Thyroid gland (tissue), 4 donors: Measurements from ENCODE around the gene CLEC6A. TPM values are rescaled to one million over a fixed set of nuclear protein-coding genes. Genes with fewer than 3 reads are reported as not detected.

ENCODE experiments used
- DNase-seq, 2 donors: peaks; one replicate each; pipeline ENCODE4 v3.0.0-alpha.2; 2019
- H3K27ac ChIP-seq, 3 donors: fragments of 200-600 bp; sonication (generic); 1 replicate in 2 of 3; 2 replicates in 1 of 3; pipeline ENCODE4 v1.5.1; 2016 to 2019; ENCODE audit warnings: mild to moderate bottlenecking in 1 of 3, moderate library complexity in 1 of 3
- H3K27me3 ChIP-seq: fragments of 200-600 bp; sonication (generic); one replicate; pipeline ENCODE4 v1.5.1; 2019
- H3K36me3 ChIP-seq, 2 donors: fragments of 200-600 bp; sonication (generic); one replicate each; pipeline ENCODE4 v1.5.1; 2016 to 2019
- H3K4me1 ChIP-seq, 2 donors: fragments of 200-600 bp; sonication (generic); one replicate each; pipeline ENCODE4 v1.5.1; 2017 to 2019
- H3K4me3 ChIP-seq, 3 donors: fragments of 200-600 bp; sonication (generic); replicated peaks in 1 of 3; 1 replicate in 2 of 3; 2 replicates in 1 of 3; pipeline ENCODE4 v1.5.1; 2016; ENCODE audit warnings: mild to moderate bottlenecking in 1 of 3
- H3K9me3 ChIP-seq: fragments of 200-600 bp; sonication (generic); one replicate; pipeline ENCODE4 v1.5.1; 2017
- POLR2A ChIP-seq, 2 donors: fragments of 450-650 bp; IDR thresholded peaks; one replicate each; pipeline ENCODE4 v1.6.1; 2017; ENCODE audit warnings: antibody characterized with exemption in 2 of 2, mild to moderate bottlenecking in 2 of 2, moderate library complexity in 1 of 2
- WGBS, 2 donors: methylation state at CpG; one replicate each; pipeline ENCODE4 v1.1.5; 2017; 5-methylcytosine and 5-hydroxymethylcytosine counted together
- intact Hi-C: fragments of 100-400 bp; cut with DNase I; formaldehyde crosslinking; loops from one replicate; pipeline ENCODE4 v1.15.1; 2023
- total RNA-seq, 4 donors: library from RNA; depleted of rRNA; stranded (reverse); fragments of >200 nt; gene quantifications; one replicate each; pipeline ENCODE4 v1.2.3, GENCODE V29; 2016
- TF ChIP-seq, protein P1 (sequence below), 6 experiments: fragments of 200-600 bp in 3 of 6; fragments of 450-650 bp in 3 of 6; sonication (generic) in 3 of 6; IDR thresholded peaks; one replicate each; pipeline ENCODE4 v1.5.1; 2016 to 2019; ENCODE audit warnings: antibody characterized with exemption in 6 of 6, mild to moderate bottlenecking in 2 of 6, inconsistent platforms in 1 of 6, moderate library complexity in 1 of 6

The CLEC6A gene
- total RNA-seq, 4 donors from 2014 or later, result 0.79 TPM; not detected in 3

DNA sequence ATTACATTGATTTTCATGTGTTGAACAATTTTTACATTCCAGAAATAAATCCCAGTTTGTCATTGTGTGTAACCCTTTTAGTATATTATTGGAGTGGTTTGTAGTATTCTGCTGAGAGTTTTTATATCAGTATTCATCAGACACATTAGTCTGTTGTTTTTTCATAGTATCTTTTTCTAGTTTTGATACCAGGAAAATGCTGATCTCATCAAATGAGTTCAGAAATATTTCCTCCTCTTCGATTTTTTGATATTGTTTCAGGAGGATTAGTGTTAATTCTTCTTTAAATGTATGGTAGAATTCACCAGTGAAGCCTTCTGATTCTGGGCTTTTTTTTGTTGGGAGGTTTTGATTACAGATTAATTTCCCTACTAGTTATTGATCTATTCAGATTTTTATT lies 15.3 kb downstream of the CLEC6A start:
- no peaks in the 10 kb centered on the region for H3K4me1 ChIP-seq
- H3K4me3 ChIP-seq, result no peak overlapping the region
- intact Hi-C loops, result no loop called here
- no peaks in the 10 kb centered on the region for H3K36me3 ChIP-seq
- WGBS, 2 donors, result 76 to 87% methylated on average over 1 of the region's 1 CpG
- TF ChIP-seq POLR2A (IDR thresholded peaks at IDR 0.05), result no peak
- TF ChIP-seq, protein P1, sequence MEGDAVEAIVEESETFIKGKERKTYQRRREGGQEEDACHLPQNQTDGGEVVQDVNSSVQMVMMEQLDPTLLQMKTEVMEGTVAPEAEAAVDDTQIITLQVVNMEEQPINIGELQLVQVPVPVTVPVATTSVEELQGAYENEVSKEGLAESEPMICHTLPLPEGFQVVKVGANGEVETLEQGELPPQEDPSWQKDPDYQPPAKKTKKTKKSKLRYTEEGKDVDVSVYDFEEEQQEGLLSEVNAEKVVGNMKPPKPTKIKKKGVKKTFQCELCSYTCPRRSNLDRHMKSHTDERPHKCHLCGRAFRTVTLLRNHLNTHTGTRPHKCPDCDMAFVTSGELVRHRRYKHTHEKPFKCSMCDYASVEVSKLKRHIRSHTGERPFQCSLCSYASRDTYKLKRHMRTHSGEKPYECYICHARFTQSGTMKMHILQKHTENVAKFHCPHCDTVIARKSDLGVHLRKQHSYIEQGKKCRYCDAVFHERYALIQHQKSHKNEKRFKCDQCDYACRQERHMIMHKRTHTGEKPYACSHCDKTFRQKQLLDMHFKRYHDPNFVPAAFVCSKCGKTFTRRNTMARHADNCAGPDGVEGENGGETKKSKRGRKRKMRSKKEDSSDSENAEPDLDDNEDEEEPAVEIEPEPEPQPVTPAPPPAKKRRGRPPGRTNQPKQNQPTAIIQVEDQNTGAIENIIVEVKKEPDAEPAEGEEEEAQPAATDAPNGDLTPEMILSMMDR (IDR thresholded peaks at IDR 0.05), result no peak
- no peaks in the 10 kb centered on the region for H3K9me3 ChIP-seq
- no peak overlapping the region for H3K27ac ChIP-seq
- no peaks in the 10 kb centered on the region for H3K27me3 ChIP-seq
- no peak for DNase-seq

DNA sequence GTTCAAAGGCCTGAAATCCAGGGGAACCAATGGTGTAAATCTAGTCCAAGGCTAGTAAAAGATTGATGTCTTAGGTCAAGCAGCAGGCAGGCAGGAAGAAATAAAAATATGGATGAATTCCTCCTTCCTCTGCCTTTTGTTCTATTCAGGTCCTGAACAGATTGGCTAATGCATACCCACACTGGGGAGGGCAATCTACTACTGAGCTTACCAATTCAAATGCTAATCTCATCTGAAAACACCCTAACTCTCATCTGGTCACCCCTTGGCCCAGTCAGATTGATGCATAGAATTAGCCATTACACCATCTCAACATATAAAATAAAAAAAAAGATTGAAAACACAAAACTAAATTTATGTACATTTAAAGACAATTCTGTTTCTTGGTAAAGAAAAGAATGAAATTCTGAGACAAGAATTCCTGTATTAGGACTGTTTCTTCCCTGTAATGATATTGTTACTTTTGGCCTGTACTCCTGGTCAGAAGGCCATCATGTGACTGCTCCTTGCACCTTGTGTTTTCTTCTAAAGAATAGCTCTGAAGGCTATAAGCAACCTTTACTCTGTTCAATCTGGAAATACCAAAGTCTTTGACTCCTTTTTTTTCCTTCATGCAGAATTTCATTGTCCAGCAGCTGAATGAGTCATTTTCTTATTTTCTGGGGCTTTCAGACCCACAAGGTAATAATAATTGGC lies 19.9 kb downstream of the CLEC6A start:
- intact Hi-C loops, result no loop called here
- H3K27ac ChIP-seq, result no peak overlapping the region

DNA sequence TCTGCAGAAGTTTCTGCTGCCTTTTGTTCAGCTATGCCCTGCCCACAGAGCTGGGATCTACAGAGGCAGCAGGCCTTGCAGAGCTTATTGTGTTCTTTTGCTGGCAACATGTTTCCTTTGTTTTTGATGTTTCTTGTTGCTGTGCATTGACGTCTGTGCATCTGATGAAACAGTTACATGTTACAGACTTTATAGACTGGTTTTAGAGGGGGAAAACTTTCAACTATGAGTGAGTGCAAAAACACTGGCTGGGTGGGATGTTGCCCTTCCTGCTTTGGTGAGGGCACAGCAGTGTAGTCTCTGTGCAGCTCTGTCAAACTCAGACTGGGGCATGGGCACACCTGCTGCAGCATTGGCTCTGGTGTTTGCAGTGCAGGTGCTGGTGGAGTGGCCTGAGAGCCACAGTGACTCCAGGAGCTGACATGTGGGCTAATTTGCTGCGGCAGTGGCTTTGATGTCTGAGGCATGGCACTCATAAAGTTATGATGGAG lies 26.9 kb downstream of the CLEC6A start:
- H3K27me3 ChIP-seq, result no peaks in the 10 kb centered on the region
- 87 to 88% methylated on average over 2 of the region's 2 CpGs for WGBS, 2 donors

More for the DNA sequence above, 19.9 kb downstream of the CLEC6A start:
- no peaks in the 10 kb centered on the region for H3K36me3 ChIP-seq
- no peaks in the 10 kb centered on the region for H3K27me3 ChIP-seq
- DNase-seq, result no peak
- no peak for TF ChIP-seq POLR2A (IDR thresholded peaks at IDR 0.05)
- TF ChIP-seq, protein P1 (IDR thresholded peaks at IDR 0.05), result no peak
- no peaks in the 10 kb centered on the region for H3K9me3 ChIP-seq
- no peak overlapping the region for H3K4me3 ChIP-seq
- H3K4me1 ChIP-seq, result no peaks in the 10 kb centered on the region

DNA sequence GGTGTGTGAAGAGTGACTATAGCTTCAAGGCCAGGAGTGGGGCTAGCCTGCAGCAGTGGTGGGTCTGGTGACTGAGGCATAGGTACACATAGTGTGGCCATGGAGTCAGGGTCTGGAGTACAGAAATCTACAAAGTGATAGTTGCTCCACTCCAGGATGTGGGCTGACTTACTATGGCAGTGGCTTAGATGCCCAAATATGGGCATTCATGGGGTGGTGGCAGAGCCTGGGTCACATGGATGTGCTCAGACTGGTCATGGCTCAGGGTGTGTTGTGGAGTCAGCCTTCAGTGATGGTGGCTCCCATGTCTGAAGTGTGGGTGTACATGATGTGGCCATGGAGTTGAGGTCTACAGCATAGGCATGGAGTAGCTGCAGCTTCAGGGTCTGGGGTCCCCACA lies 27.3 kb downstream of the CLEC6A start:
- TF ChIP-seq, protein P1 (IDR thresholded peaks at IDR 0.05), result no peak
- TF ChIP-seq POLR2A (IDR thresholded peaks at IDR 0.05), result no peak
- no peak overlapping the region for H3K27ac ChIP-seq
- intact Hi-C loops, result no loop called here
- H3K27me3 ChIP-seq, result no peaks in the 10 kb centered on the region
- DNase-seq, result no peak
- no peaks in the 10 kb centered on the region for H3K9me3 ChIP-seq
- H3K4me1 ChIP-seq, result peaks cover 3% of the 10 kb centered on the region in 2 donors
- no peak overlapping the region for H3K4me3 ChIP-seq
- H3K36me3 ChIP-seq, result no peaks in the 10 kb centered on the region

More for the DNA sequence above, 26.9 kb downstream of the CLEC6A start:
- Histone ChIP-seq H3K36me3 (no peaks in the 10 kb centered on the region), H3K4me3 (no peak overlapping the region), H3K4me1 (peaks cover 3% of the 10 kb centered on the region in 2 donors), H3K27ac (no peak overlapping the region), H3K9me3 (no peaks in the 10 kb centered on the region)
- DNase-seq, result no peak
- TF ChIP-seq, protein P1 (IDR thresholded peaks at IDR 0.05), result no peak
- TF ChIP-seq POLR2A (IDR thresholded peaks at IDR 0.05), result no peak
- intact Hi-C loops, result no loop called here

DNA sequence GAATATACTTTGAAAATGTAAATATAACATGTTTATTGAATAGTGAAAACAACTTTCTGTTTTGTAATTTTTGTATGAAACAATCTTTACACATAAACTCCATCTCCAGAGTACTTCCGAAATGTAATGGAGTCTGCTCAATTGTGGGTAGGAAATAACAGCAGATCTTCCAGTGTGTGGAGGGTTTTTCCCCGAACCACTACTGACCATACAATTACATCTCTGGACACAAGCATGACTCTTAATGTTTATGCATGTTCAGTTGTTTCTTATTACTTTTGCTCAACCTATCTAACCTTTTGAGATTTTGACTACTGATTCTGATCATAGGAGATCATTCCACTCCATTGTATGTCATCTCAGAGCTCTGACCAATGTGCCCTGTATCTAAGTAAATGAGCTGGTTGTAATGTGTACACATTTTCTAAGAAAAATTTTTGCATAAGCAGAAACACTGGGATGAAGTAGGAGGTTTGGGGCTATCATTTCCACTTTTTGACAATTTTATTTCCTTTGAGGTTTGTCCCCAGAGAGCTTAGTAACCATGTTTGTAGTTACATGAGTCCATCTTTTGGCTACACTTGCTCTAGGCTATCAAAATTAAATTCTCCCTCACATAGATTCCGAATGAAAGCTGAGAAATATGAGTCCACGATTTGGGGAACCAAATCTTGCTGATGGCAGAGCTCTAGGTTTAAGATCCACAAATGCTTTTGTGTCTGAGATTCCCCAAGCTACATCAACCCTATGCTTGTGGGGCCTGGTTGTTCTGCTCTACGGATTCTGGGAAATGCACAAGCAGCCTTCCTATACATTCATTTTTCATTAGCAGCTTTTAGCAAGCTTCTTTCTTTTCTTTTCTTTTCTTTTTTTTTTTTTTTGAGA lies 36.1 kb downstream of the CLEC6A start:
- H3K27ac ChIP-seq, result no peak overlapping the region
- DNase-seq, result no peak
- no peaks in the 10 kb centered on the region for H3K27me3 ChIP-seq
- H3K36me3 ChIP-seq, result no peaks in the 10 kb centered on the region
- no peak for TF ChIP-seq POLR2A (IDR thresholded peaks at IDR 0.05)
- TF ChIP-seq, protein P1 (IDR thresholded peaks at IDR 0.05), result no peak
- intact Hi-C loops, result no loop called here
- H3K4me1 ChIP-seq, result no peaks in the 10 kb centered on the region
- WGBS, 2 donors, result 78 to 81% methylated on average over 5 of the region's 5 CpGs
- H3K4me3 ChIP-seq, result no peak overlapping the region
- H3K9me3 ChIP-seq, result no peaks in the 10 kb centered on the region
